Thyroid gland (tissue), 4 donors: ENCODE results near the gene SFXN5.

Experiments
- POLR2A ChIP-seq, 2 donors: fragments of 450-650 bp; IDR thresholded peaks; one replicate each; pipeline ENCODE4 v1.6.1; 2017; ENCODE audit warnings: antibody characterized with exemption in 2 of 2, mild to moderate bottlenecking in 2 of 2, moderate library complexity in 1 of 2
- TF ChIP-seq, protein P1 (sequence below), 6 experiments: fragments of 200-600 bp in 3 of 6; fragments of 450-650 bp in 3 of 6; sonication (generic) in 3 of 6; IDR thresholded peaks; one replicate each; pipeline ENCODE4 v1.5.1; 2016 to 2019; ENCODE audit warnings: antibody characterized with exemption in 6 of 6, mild to moderate bottlenecking in 2 of 6, inconsistent platforms in 1 of 6, moderate library complexity in 1 of 6

GRCh38 chr2:72893594-72894319, 177.8 kb downstream of the SFXN5 start:
- TF ChIP-seq, protein P1, sequence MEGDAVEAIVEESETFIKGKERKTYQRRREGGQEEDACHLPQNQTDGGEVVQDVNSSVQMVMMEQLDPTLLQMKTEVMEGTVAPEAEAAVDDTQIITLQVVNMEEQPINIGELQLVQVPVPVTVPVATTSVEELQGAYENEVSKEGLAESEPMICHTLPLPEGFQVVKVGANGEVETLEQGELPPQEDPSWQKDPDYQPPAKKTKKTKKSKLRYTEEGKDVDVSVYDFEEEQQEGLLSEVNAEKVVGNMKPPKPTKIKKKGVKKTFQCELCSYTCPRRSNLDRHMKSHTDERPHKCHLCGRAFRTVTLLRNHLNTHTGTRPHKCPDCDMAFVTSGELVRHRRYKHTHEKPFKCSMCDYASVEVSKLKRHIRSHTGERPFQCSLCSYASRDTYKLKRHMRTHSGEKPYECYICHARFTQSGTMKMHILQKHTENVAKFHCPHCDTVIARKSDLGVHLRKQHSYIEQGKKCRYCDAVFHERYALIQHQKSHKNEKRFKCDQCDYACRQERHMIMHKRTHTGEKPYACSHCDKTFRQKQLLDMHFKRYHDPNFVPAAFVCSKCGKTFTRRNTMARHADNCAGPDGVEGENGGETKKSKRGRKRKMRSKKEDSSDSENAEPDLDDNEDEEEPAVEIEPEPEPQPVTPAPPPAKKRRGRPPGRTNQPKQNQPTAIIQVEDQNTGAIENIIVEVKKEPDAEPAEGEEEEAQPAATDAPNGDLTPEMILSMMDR (IDR thresholded peaks at IDR 0.05) = peak in 4 of 6 experiments; percentile 27 to 46 (median 30)
- no peak for TF ChIP-seq POLR2A (IDR thresholded peaks at IDR 0.05)
